ENCODE measurements around the gene PTPRS. TPM values are rescaled to one million over a fixed set of nuclear protein-coding genes. Genes with fewer than 3 reads are reported as not detected.
A peak's percentile ranks its signal among the peaks of the same experiment; 100 is the strongest.

Gene PTPRS
- total RNA-seq, 1 donor from 2014 or later: 167 TPM

DNA sequence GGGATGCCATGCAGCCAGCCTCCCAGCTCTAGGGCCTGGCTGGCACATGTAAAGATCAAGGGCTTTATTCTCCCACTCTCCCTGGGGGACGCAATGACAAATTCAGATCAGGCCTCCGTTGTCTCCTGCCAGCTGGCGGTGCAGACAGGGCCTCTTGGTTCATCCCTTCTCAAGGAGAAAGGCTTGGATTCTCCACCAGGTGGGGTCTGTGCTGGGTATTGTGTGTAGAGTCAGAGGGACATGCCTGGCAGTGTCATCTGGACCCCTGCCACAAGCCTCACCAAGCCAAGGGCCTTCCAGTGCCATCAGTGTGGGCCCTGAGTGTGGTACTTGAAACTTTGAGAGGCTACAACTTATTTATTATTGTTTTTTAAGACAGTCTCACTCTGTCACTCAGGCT is 8.4 kb upstream of the PTPRS start:
- H3K27ac ChIP-seq: no peak overlapping the region
- no peaks in the 10 kb centered on the region for H3K79me2 ChIP-seq (ENCODE audit: low read depth)
- Mint-ChIP-seq H3K4me3 (no peak overlapping the region), H3K27me3 (ENCODE audit: insufficient read depth, low read depth) (peaks cover 5% of the 10 kb centered on the region), H3K9me3 (peaks cover 9% of the 10 kb centered on the region), H3K4me1 (peaks cover 13% of the 10 kb centered on the region), H3K27ac (no peak overlapping the region), H3K36me3 (peaks cover 2% of the 10 kb centered on the region)
- no peak overlapping the region for H3K4me2 ChIP-seq
- DNase-seq (ENCODE audit: low spot score): peak; percentile 57
- H3K4me3 ChIP-seq: no peak overlapping the region
- H3F3A ChIP-seq (ENCODE audit: low read depth): peaks cover 13% of the 10 kb centered on the region
- H3K36me3 ChIP-seq: no peaks in the 10 kb centered on the region
- TF ChIP-seq EZH2phosphoT487 (IDR thresholded peaks at IDR 0.05) (no peak), EZH2 (IDR thresholded peaks at IDR 0.05) (no peak)
- TF ChIP-seq, protein P1, sequence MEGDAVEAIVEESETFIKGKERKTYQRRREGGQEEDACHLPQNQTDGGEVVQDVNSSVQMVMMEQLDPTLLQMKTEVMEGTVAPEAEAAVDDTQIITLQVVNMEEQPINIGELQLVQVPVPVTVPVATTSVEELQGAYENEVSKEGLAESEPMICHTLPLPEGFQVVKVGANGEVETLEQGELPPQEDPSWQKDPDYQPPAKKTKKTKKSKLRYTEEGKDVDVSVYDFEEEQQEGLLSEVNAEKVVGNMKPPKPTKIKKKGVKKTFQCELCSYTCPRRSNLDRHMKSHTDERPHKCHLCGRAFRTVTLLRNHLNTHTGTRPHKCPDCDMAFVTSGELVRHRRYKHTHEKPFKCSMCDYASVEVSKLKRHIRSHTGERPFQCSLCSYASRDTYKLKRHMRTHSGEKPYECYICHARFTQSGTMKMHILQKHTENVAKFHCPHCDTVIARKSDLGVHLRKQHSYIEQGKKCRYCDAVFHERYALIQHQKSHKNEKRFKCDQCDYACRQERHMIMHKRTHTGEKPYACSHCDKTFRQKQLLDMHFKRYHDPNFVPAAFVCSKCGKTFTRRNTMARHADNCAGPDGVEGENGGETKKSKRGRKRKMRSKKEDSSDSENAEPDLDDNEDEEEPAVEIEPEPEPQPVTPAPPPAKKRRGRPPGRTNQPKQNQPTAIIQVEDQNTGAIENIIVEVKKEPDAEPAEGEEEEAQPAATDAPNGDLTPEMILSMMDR (IDR thresholded peaks at IDR 0.05): peak; percentile 31
- H4K20me1 ChIP-seq (ENCODE audit: low read depth): no peaks in the 10 kb centered on the region
- H3K9ac ChIP-seq: no peak overlapping the region
- H3K9me3 ChIP-seq (ENCODE audit: low read depth): no peaks in the 10 kb centered on the region
- H2AFZ ChIP-seq (replicated peaks): no peak overlapping the region
- H3K4me1 ChIP-seq: peaks cover 9% of the 10 kb centered on the region
- H3K27me3 ChIP-seq: peaks cover 10% of the 10 kb centered on the region

DNA sequence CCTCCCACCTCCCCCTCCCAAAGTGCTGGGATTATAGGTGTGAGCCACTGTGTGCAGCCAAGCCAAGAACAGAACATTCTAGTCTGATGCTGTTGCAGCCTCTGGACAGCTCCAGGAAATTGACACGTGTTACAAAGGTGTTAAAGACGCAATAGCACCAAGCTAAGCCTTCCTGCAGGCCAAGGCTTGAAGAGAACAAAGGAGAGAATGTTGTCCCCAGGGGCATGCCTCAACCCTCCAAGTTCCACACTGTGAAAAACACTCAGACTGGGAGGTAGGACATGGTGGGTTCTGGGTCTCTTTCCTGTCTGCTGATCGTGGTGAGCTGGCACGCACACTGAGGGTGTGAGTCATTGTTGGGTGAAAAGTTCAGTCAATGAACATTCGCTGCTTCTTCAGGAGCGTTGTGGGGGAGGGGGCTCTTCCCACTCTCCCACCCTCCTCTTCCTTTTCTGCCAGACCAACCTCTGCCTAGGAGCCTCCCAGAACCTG is 5.3 kb upstream of the PTPRS start:
- H3K9ac ChIP-seq: no peak overlapping the region
- TF ChIP-seq, protein P1 (IDR thresholded peaks at IDR 0.05): no peak
- TF ChIP-seq EZH2 (IDR thresholded peaks at IDR 0.05) (no peak), EZH2phosphoT487 (IDR thresholded peaks at IDR 0.05) (no peak)
- H3K27ac ChIP-seq: no peak overlapping the region
- no peak overlapping the region for H3K4me3 ChIP-seq
- peaks cover 9% of the 10 kb centered on the region for H3K9me3 Mint-ChIP-seq
- peaks cover 30% of the 10 kb centered on the region for H3K27me3 ChIP-seq
- H3K4me3 Mint-ChIP-seq: peak overlapping the region; percentile 2
- H3K4me1 ChIP-seq: no peaks in the 10 kb centered on the region
- no peaks in the 10 kb centered on the region for H4K20me1 ChIP-seq (ENCODE audit: low read depth)
- H2AFZ ChIP-seq (replicated peaks): no peak overlapping the region
- H3F3A ChIP-seq (ENCODE audit: low read depth): peaks cover 19% of the 10 kb centered on the region
- H3K79me2 ChIP-seq (ENCODE audit: low read depth): no peaks in the 10 kb centered on the region
- DNase-seq (ENCODE audit: low spot score): no peak
- H3K36me3 Mint-ChIP-seq: peaks cover 2% of the 10 kb centered on the region
- H3K27ac Mint-ChIP-seq: no peak overlapping the region
- H3K4me2 ChIP-seq: no peak overlapping the region
- H3K4me1 Mint-ChIP-seq: peaks cover 11% of the 10 kb centered on the region
- peaks cover 11% of the 10 kb centered on the region for H3K27me3 Mint-ChIP-seq (ENCODE audit: insufficient read depth, low read depth)
- no peaks in the 10 kb centered on the region for H3K36me3 ChIP-seq
- no peaks in the 10 kb centered on the region for H3K9me3 ChIP-seq (ENCODE audit: low read depth)

DNA sequence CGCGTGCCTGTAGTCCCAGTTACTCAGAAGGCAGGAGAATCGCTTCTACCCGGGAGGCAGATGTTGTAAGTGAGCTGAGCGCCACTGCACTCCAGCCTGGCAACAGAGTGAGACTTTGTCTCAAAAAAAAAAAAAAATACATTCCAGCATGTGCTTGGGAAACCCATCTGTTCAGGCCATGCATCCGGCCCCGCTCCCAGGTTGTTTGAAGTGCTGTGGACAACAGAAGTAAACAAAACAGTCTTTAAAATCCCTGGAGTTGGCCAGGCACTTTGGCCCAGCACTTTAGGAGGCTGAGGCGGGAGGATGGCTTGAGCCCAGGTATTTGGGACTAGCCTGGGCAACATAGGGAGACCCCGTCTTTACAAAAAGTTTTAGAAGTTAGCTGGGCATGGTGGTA is 3.2 kb upstream of the PTPRS start:
- H3K27ac Mint-ChIP-seq: no peak overlapping the region
- no peak overlapping the region for H3K9ac ChIP-seq
- no peak overlapping the region for H3K27ac ChIP-seq
- peaks cover 16% of the 10 kb centered on the region for H3K27me3 Mint-ChIP-seq (ENCODE audit: insufficient read depth, low read depth)
- DNase-seq (ENCODE audit: low spot score): no peak
- no peaks in the 10 kb centered on the region for H3K36me3 ChIP-seq
- peaks cover 10% of the 10 kb centered on the region for H4K20me1 ChIP-seq (ENCODE audit: low read depth)
- no peaks in the 10 kb centered on the region for H3K9me3 ChIP-seq (ENCODE audit: low read depth)
- no peak overlapping the region for H3K4me2 ChIP-seq
- no peak overlapping the region for H3K4me3 Mint-ChIP-seq
- H3K4me1 ChIP-seq: no peaks in the 10 kb centered on the region
- peaks cover 11% of the 10 kb centered on the region for H3K79me2 ChIP-seq (ENCODE audit: low read depth)
- peaks cover 2% of the 10 kb centered on the region for H3K36me3 Mint-ChIP-seq
- peaks cover 31% of the 10 kb centered on the region for H3K27me3 ChIP-seq
- no peak overlapping the region for H3K4me3 ChIP-seq
- peaks cover 16% of the 10 kb centered on the region for H3K4me1 Mint-ChIP-seq
- no peak overlapping the region for H2AFZ ChIP-seq (replicated peaks)
- no peak for TF ChIP-seq EZH2phosphoT487 (IDR thresholded peaks at IDR 0.05)
- TF ChIP-seq EZH2 (IDR thresholded peaks at IDR 0.05): no peak
- H3K9me3 Mint-ChIP-seq: peaks cover 9% of the 10 kb centered on the region
- peaks cover 29% of the 10 kb centered on the region for H3F3A ChIP-seq (ENCODE audit: low read depth)

GRCh38 chr19:5342573-5343201 is 2.1 kb upstream of the PTPRS start:
- H3K36me3 Mint-ChIP-seq: peaks cover 2% of the 10 kb centered on the region
- Histone ChIP-seq H3F3A (ENCODE audit: low read depth) (peaks cover 38% of the 10 kb centered on the region), H3K27me3 (peaks cover 30% of the 10 kb centered on the region), H4K20me1 (ENCODE audit: low read depth) (peaks cover 22% of the 10 kb centered on the region), H3K36me3 (no peaks in the 10 kb centered on the region), H3K4me3 (no peak overlapping the region), H3K9ac (no peak overlapping the region), H3K27ac (no peak overlapping the region), H2AFZ (replicated peaks) (no peak overlapping the region), H3K4me1 (peaks cover 8% of the 10 kb centered on the region), H3K9me3 (ENCODE audit: low read depth) (no peaks in the 10 kb centered on the region), H3K4me2 (no peak overlapping the region), H3K79me2 (ENCODE audit: low read depth) (peaks cover 23% of the 10 kb centered on the region)
- H3K27me3 Mint-ChIP-seq (ENCODE audit: insufficient read depth, low read depth): peaks cover 15% of the 10 kb centered on the region
- DNase-seq (ENCODE audit: low spot score): no peak
- TF ChIP-seq, protein P1 (IDR thresholded peaks at IDR 0.05): no peak
- TF ChIP-seq EZH2phosphoT487 (IDR thresholded peaks at IDR 0.05): no peak
- no peak overlapping the region for H3K27ac Mint-ChIP-seq
- peaks cover 9% of the 10 kb centered on the region for H3K9me3 Mint-ChIP-seq
- peaks cover 21% of the 10 kb centered on the region for H3K4me1 Mint-ChIP-seq
- peak overlapping the region; percentile 6 for H3K4me3 Mint-ChIP-seq

Measured in neural progenitor cell (in vitro differentiated cells).